ENCODE results near the gene DEFB123.

DEFB123 gene

DNA sequence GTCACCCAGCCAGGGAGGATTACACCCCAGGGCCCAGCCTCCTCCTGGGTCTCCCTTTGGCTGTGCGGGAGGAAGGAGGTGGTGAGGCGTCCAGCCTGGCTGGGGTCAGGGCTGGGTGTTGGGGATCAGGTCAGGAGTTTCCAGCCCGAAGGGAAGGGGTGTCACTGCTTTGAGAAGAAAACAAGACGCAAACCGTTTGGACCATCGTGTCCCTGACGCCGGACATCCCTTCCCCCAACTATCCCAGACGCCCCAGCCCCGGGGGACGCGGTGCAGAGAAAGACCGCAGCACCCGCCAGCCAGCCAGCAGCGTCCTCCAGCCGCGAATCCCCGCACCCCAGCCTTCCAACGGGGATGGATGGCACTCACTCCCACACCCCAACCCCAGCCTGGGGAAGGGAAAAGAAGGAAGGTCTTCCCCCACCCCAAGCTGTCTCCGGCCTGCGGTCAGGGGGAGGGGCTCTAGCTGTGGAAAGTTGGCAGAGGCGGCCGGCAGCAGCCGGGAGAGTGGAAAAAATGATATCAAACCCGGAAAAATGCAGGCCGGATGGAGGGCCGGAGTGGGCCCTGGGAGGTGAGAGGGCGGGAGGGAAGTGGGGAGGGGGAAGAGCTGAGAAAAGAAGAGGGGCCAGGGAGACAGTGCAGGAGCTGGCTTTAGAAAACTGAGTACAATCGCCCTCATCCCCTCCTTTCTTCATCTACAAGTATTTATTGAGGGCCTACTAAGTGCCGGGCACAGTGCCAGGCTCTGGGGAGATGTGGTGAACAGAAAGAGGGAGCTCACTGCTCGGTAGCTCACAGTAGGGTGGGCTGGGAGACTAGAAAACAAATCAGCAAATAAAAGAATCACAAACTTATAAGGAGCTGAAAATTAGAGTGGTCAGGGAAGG is 45.3 kb downstream of the DEFB123 start:
- H3K27me3 Mint-ChIP-seq, result peaks cover 57% of the 10 kb centered on the region
- H3K4me3 Mint-ChIP-seq, result no peak overlapping the region
- no peak for DNase-seq
- no peak overlapping the region for H3K27ac Mint-ChIP-seq
- H3K4me1 Mint-ChIP-seq, result no peaks in the 10 kb centered on the region
- no peaks in the 10 kb centered on the region for H3K9me3 Mint-ChIP-seq
- no peaks in the 10 kb centered on the region for H3K36me3 Mint-ChIP-seq
- CTCF ChIA-PET, result interaction anchor here (1.4 to 4.9 kb wide), 2 partner anchors 16 to 26 kb away, joined by 4 to 34 read pairs; no protein-coding TSS in a partner anchor

DNA sequence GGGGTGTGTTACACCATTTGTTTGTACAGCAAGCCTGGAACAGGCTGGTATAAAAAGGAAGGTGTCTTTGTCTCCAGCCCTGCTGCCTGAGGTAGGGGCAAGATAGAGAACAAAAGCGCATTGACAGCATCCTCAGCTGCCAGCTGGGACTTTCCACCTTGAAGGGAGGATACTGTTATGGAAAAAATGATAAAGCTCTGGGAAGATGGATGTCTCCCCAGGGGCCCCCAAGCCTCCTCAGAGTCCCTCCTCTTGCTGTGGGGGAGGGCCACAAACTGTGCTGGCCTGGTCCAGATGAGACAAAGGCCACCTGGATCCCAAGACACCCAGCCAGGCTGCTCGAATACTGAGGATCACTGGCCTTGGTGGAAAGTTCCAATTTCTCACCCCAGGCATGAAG is 47.7 kb downstream of the DEFB123 start:
- no peak overlapping the region for H3K27ac Mint-ChIP-seq
- H3K4me3 Mint-ChIP-seq, result no peak overlapping the region
- H3K36me3 Mint-ChIP-seq, result no peaks in the 10 kb centered on the region
- no peak for DNase-seq
- CTCF ChIA-PET, result interaction anchor here (4.9 kb wide), 1 partner anchor 14 kb away, joined by 34 read pairs; no protein-coding TSS in a partner anchor
- no peaks in the 10 kb centered on the region for H3K4me1 Mint-ChIP-seq
- H3K9me3 Mint-ChIP-seq, result no peaks in the 10 kb centered on the region
- H3K27me3 Mint-ChIP-seq, result peaks cover 50% of the 10 kb centered on the region

GRCh38 chr20:31489152-31489551 is 48.7 kb downstream of the DEFB123 start:
- H3K4me1 Mint-ChIP-seq, result no peaks in the 10 kb centered on the region
- H3K27ac Mint-ChIP-seq, result no peak overlapping the region
- no peaks in the 10 kb centered on the region for H3K9me3 Mint-ChIP-seq
- peaks cover 43% of the 10 kb centered on the region for H3K27me3 Mint-ChIP-seq
- H3K36me3 Mint-ChIP-seq, result no peaks in the 10 kb centered on the region
- DNase-seq, result no peak
- CTCF ChIA-PET, result interaction anchor here (4.9 kb wide), 1 partner anchor 13 kb away, joined by 34 read pairs; no protein-coding TSS in a partner anchor
- H3K4me3 Mint-ChIP-seq, result no peak overlapping the region

- Mint-ChIP-seq H3K4me1 (no peaks in the 10 kb centered on the region), H3K4me3 (no peak overlapping the region), H3K27ac (no peak overlapping the region), H3K27me3 (peaks cover 27% of the 10 kb centered on the region), H3K9me3 (no peaks in the 10 kb centered on the region), H3K36me3 (no peaks in the 10 kb centered on the region)
- DNase-seq, result no peak
- CTCF ChIA-PET, result interaction anchor here (0.7 to 1.5 kb wide), 3 partner anchors 12 to 122 kb away, joined by 3 to 4 read pairs (median 4); no protein-coding TSS in a partner anchor
These were observed 50.3 kb downstream of the DEFB123 start for GRCh38 chr20:31490752-31491151.

DNA sequence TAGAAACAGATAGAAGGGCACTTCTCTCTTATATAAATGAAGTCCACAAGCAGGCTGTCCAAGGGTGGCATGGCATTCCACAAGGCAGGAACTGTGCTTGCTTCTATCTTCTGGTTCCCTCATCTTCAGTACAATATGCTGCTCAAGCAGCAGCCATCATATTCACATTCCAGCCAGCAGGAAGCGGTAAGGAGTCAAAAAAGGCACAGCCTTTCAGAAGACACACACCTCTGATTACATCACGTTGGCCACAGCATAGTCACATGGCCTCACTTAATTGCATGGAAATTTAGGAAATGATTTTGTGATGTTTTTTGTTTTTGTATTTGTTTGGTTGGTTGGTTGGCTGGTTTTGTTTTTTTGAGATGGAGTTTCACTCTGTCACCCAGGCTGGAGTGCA is 53.7 kb downstream of the DEFB123 start:
- H3K9me3 Mint-ChIP-seq, result no peaks in the 10 kb centered on the region
- H3K36me3 Mint-ChIP-seq, result no peaks in the 10 kb centered on the region
- peaks cover 14% of the 10 kb centered on the region for H3K27me3 Mint-ChIP-seq
- no peaks in the 10 kb centered on the region for H3K4me1 Mint-ChIP-seq
- no peak overlapping the region for H3K27ac Mint-ChIP-seq
- CTCF ChIA-PET, result interaction anchor here (1.4 kb wide), 1 partner anchor 9 kb away, joined by 8 read pairs; no protein-coding TSS in a partner anchor
- DNase-seq, result no peak
- no peak overlapping the region for H3K4me3 Mint-ChIP-seq

DNA sequence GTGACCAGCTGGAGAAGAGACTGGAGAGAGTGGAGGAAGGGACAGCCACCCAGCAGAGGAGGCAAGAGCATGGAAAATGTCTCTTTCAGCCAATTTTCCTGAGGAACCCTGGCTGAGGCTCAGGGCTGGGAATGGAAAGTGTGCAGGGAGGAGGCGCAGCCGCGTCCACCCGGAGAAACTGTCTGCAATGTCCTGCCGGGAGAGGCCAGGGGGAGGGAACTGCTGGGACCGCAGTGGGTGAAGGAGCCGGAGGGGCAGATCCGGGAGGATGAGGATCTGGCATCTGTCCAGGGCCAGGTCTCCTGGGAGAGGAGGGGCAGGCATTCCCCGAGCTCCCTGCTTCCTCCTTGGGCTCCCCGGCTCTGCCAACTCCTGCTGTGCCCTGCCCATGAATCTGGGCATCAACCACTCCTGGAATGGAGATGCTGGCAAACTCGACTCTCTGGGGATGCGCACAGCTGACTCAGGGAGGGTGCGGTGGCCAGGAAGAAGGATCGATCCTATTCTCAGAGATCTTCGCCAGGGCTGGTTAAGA is 56.4 kb downstream of the DEFB123 start:
- CTCF ChIA-PET, result no interaction called here
- no peaks in the 10 kb centered on the region for H3K36me3 Mint-ChIP-seq
- no peak overlapping the region for H3K27ac Mint-ChIP-seq
- H3K27me3 Mint-ChIP-seq, result peaks cover 15% of the 10 kb centered on the region
- no peak overlapping the region for H3K4me3 Mint-ChIP-seq
- H3K4me1 Mint-ChIP-seq, result no peaks in the 10 kb centered on the region
- no peak for DNase-seq
- H3K9me3 Mint-ChIP-seq, result no peaks in the 10 kb centered on the region

GRCh38 chr20:31497838-31498540 is 57.6 kb downstream of the DEFB123 start:
- H3K4me3 Mint-ChIP-seq, result no peak overlapping the region
- H3K27me3 Mint-ChIP-seq, result peaks cover 15% of the 10 kb centered on the region
- no peaks in the 10 kb centered on the region for H3K36me3 Mint-ChIP-seq
- CTCF ChIA-PET, result interaction anchor here (1.1 kb wide), 1 partner anchor 39 kb away, joined by 3 read pairs; no protein-coding TSS in a partner anchor
- no peaks in the 10 kb centered on the region for H3K4me1 Mint-ChIP-seq
- H3K9me3 Mint-ChIP-seq, result no peaks in the 10 kb centered on the region
- no peak overlapping the region for H3K27ac Mint-ChIP-seq
- no peak for DNase-seq
